GM18861 (cell line): ENCODE data around the gene TCEAL5.
"Not testable (repeated sequence)": the region's sequence is repeated elsewhere in the genome, so short reads cannot be mapped to it uniquely, and the experiment has no call there.

Experiments
- ATAC-seq: cut with Tn5 transposase; IDR thresholded peaks from one replicate; pipeline ENCODE4 v1.9.1; 2021; ENCODE audit not compliant: unreplicated experiment

Gene TCEAL5

GRCh38 chrX:103276581-103277002 is at the start of gene TCEAL5:
Gene TCEAL5, minus strand, starts transcription at chrX:103276750. Its CDS starts 2,187 bp downstream, at chrX:103274563.
- ATAC-seq: no peak

- no peak for ATAC-seq
These were observed 34.8 kb upstream of the TCEAL5 start for GRCh38 chrX:103311399-103311780.

GRCh38 chrX:103310555-103311398 is 34.2 kb upstream of the TCEAL5 start, which contains the start of gene BEX2:
Gene BEX2, minus strand, starts transcription at chrX:103310990. Its CDS starts 1,014 bp downstream, at chrX:103309976.
- ATAC-seq: peak; percentile 87

- no peak for ATAC-seq
These were observed 33.5 kb upstream of the TCEAL5 start for GRCh38 chrX:103309860-103310554.

- ATAC-seq: not testable (repeated sequence)
These were observed 29.1 kb upstream of the TCEAL5 start for GRCh38 chrX:103305666-103306065.

- ATAC-seq: no peak
These were observed 28.2 kb upstream of the TCEAL5 start for GRCh38 chrX:103304705-103305104.

GRCh38 chrX:103293118-103293517 is 16.6 kb upstream of the TCEAL5 start:
- no peak for ATAC-seq

GRCh38 chrX:103279624-103280023 is 3.1 kb upstream of the TCEAL5 start:
- no peak for ATAC-seq

GRCh38 chrX:103275947-103276567 is 493 bp downstream of the TCEAL5 start:
- ATAC-seq: no peak

GRCh38 chrX:103274284-103274683 is 2.3 kb downstream of the TCEAL5 start:
- ATAC-seq: no peak

GRCh38 chrX:103258275-103258674 is 18.3 kb downstream of the TCEAL5 start:
- no peak for ATAC-seq

- ATAC-seq: no peak
These were observed 19.9 kb downstream of the TCEAL5 start for GRCh38 chrX:103256651-103257050.

- ATAC-seq: peak; percentile 88
These were observed 21.5 kb downstream of the TCEAL5 start, which contains the start of gene TCEAL8 for GRCh38 chrX:103254921-103255493. Gene TCEAL8, minus strand, starts transcription at chrX:103255155. Its CDS starts 1,176 bp downstream, at chrX:103253979.

GRCh38 chrX:103254171-103254824 is 22.3 kb downstream of the TCEAL5 start:
- ATAC-seq: no peak

- ATAC-seq: no peak
These were observed 22.9 kb downstream of the TCEAL5 start for GRCh38 chrX:103253608-103254007.

GRCh38 chrX:103250977-103251376 is 25.6 kb downstream of the TCEAL5 start:
- no peak for ATAC-seq

GRCh38 chrX:103249805-103250204 is 26.7 kb downstream of the TCEAL5 start:
- no peak for ATAC-seq

- no peak for ATAC-seq
These were observed 28.0 kb downstream of the TCEAL5 start for GRCh38 chrX:103248553-103248952.

GRCh38 chrX:103240155-103240554 is 36.4 kb downstream of the TCEAL5 start:
- ATAC-seq: no peak

GRCh38 chrX:103236296-103236695 is 40.3 kb downstream of the TCEAL5 start:
- no peak for ATAC-seq

GRCh38 chrX:103235608-103236007 is 40.9 kb downstream of the TCEAL5 start:
- ATAC-seq: not testable (repeated sequence)
